Measurements from ENCODE around the gene PRR35. TPM values are rescaled to one million over a fixed set of nuclear protein-coding genes. Genes with fewer than 3 reads are reported as not detected.

PRR35 gene
- total and polyA plus RNA-seq, 2 of the 4 experiments (the other 2 are of a cell fraction), result not detected

- intact Hi-C loops (cut with micrococcal nuclease), result no loop called here
- H2AFZ ChIP-seq (replicated peaks; ENCODE audit: low read length, poor library complexity), result no peak overlapping the region
- no peak overlapping the region for H2BK20ac ChIP-seq (ENCODE audit: low read depth, low read length)
- H3K56ac ChIP-seq (ENCODE audit: extremely low read depth, insufficient read depth, low read length), result no peak overlapping the region
- no peak overlapping the region for H3K9ac ChIP-seq (ENCODE audit: low read depth, low read length)
- dilution Hi-C loops (cut with HindIII; ENCODE audit: low sequenced_read_pairs, unreplicated experiment), result no loop called here
- no peak overlapping the region for H4K91ac ChIP-seq (ENCODE audit: insufficient read depth, low read depth, low read length)
- POLR2A ChIA-PET (ENCODE audit: unreplicated experiment), result no interaction called here
- H4K5ac ChIP-seq (ENCODE audit: low read depth, low read length), result no peak overlapping the region
- H2BK120ac ChIP-seq (ENCODE audit: low read depth, low read length), result no peak overlapping the region
- CTCF ChIA-PET, result no interaction called here
- H3K27me3 ChIP-seq (ENCODE audit: control insufficient read depth, insufficient read depth, low read length), result peaks cover 48% of the 10 kb centered on the region
- no peak overlapping the region for H4K8ac ChIP-seq (ENCODE audit: low read depth in 2 of 2, low read length in 2 of 2)
- ATAC-seq (ENCODE audit: low read depth), result no peak
- DNase-seq, result no peak
- H2BK5ac ChIP-seq (ENCODE audit: low read depth, low read length, poor library complexity, severe bottlenecking), result no peak overlapping the region
- in situ Hi-C loops (cut with MboI; ENCODE audit: low sequenced_read_pairs), result no loop called here
- H3K27ac ChIP-seq (ENCODE audit: insufficient read depth, low read length), result no peak overlapping the region
- no peaks in the 10 kb centered on the region; the same call in 1 of the 2 replicates for H3K9me1 ChIP-seq (ENCODE audit: insufficient read depth, low read length)
- H2AK5ac ChIP-seq (ENCODE audit: low read depth, low read length), result no peak overlapping the region
- H3K79me1 ChIP-seq (ENCODE audit: low read depth in 1 of 2, low read length in 2 of 2), result no peaks in the 10 kb centered on the region
- H3K36me3 ChIP-seq (ENCODE audit: control insufficient read depth, insufficient read depth, low read length), result no peaks in the 10 kb centered on the region
- no peak overlapping the region for H2AK9ac ChIP-seq (replicated peaks; ENCODE audit: low read depth, low read length, poor library complexity)
- H3K4me3 ChIP-seq (ENCODE audit: insufficient read depth, low read depth, low read length), result no peak overlapping the region
- peaks cover 9% of the 10 kb centered on the region; the same call in 1 of the 2 replicates for H4K20me1 ChIP-seq (ENCODE audit: insufficient read depth, low read length)
- H3K9me3 ChIP-seq (ENCODE audit: control insufficient read depth, insufficient read depth, low read length), result no peaks in the 10 kb centered on the region
- H3K18ac ChIP-seq (ENCODE audit: low read depth, low read length), result no peak overlapping the region
- H3K4me1 ChIP-seq (ENCODE audit: control insufficient read depth, insufficient read depth, low read length), result 0 out of 2 replicates have a peak, but pooled peaks cover 3% of the 10 kb centered on the region
- H3K14ac ChIP-seq (replicated peaks; ENCODE audit: low read depth, low read length), result no peak overlapping the region
- no peak overlapping the region for H3K23ac ChIP-seq (ENCODE audit: low read depth, low read length)
- 9% methylated on average over 9 of the region's 62 CpGs; no CpG with 5 or more reads in 1 of the 2 experiments for WGBS, 2 experiments (ENCODE audit: extremely low coverage in 2 of 2, insufficient read length in 1 of 2)
- no TSS peak for BruUV-seq (replicated peaks)
- H2BK15ac ChIP-seq (ENCODE audit: low read depth, low read length), result no peak overlapping the region
- H3K4ac ChIP-seq (ENCODE audit: low read depth, low read length), result no peak overlapping the region
- H3K4me2 ChIP-seq (ENCODE audit: low read depth, low read length), result no peak overlapping the region
- no peak for TF ChIP-seq FOS (IDR thresholded peaks at IDR 0.05; ENCODE audit: low read depth, low read length)
- no peak for TF ChIP-seq POLR2A (IDR thresholded peaks at IDR 0.05; ENCODE audit: low read depth, low read length)
- TF ChIP-seq BHLHE40 (IDR thresholded peaks at IDR 0.05; ENCODE audit: low read depth, low read length), result no peak
- no peak for TF ChIP-seq SMC3 (IDR thresholded peaks at IDR 0.05; ENCODE audit: low read depth, low read length)
- no peak for TF ChIP-seq RCOR1 (IDR thresholded peaks at IDR 0.05; ENCODE audit: insufficient replicate concordance, low read length)
- no peak for TF ChIP-seq MAZ (IDR thresholded peaks at IDR 0.05; ENCODE audit: borderline replicate concordance, low read depth, low read length)
- TF ChIP-seq, protein P1, sequence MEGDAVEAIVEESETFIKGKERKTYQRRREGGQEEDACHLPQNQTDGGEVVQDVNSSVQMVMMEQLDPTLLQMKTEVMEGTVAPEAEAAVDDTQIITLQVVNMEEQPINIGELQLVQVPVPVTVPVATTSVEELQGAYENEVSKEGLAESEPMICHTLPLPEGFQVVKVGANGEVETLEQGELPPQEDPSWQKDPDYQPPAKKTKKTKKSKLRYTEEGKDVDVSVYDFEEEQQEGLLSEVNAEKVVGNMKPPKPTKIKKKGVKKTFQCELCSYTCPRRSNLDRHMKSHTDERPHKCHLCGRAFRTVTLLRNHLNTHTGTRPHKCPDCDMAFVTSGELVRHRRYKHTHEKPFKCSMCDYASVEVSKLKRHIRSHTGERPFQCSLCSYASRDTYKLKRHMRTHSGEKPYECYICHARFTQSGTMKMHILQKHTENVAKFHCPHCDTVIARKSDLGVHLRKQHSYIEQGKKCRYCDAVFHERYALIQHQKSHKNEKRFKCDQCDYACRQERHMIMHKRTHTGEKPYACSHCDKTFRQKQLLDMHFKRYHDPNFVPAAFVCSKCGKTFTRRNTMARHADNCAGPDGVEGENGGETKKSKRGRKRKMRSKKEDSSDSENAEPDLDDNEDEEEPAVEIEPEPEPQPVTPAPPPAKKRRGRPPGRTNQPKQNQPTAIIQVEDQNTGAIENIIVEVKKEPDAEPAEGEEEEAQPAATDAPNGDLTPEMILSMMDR (conservative IDR thresholded peaks at IDR 0.05; ENCODE audit: low read depth, low read length), result no peak
- no peak for TF ChIP-seq NFE2L2 (IDR thresholded peaks at IDR 0.05; ENCODE audit: low read depth, low read length)
- no peak for TF ChIP-seq ELK1 (IDR thresholded peaks at IDR 0.05; ENCODE audit: borderline replicate concordance, low read depth, low read length)
- TF ChIP-seq MAFK (IDR thresholded peaks at IDR 0.05; ENCODE audit: low read depth, low read length), result no peak
- TF ChIP-seq RAD21 (IDR thresholded peaks at IDR 0.05; ENCODE audit: low read length), result no peak
These were observed 587 bp upstream of the PRR35 start for GRCh38 chr16:559411-560203.
